HCT116 (cell line): ENCODE data around the gene KATNIP. TPM values are rescaled to one million over a fixed set of nuclear protein-coding genes. Genes with fewer than 3 reads are reported as not detected.

Experiments
- ATAC-seq: fragments of 200-7000 bp; cut with Tn5 transposase; 2 replicates; pipeline ENCODE4 v1.9.1; 2020; ENCODE audit warnings: mild to moderate bottlenecking, moderate library complexity
- BruUV-seq: library from RNA; stranded (reverse); fragments of 400-500 nt; replicated peaks from 2 replicates; lab custom pipeline; 2021; lab: Mats Ljungman, UMichigan
- CTCF ChIA-PET: fragments of 300-600 bp; sonication (Branson Sonifier 250); formaldehyde crosslinking; loops from one replicate; lab custom pipeline; 2021; ENCODE audit warnings: antibody characterized with exemption; lab: Charles Lee
- POLR2A ChIA-PET: fragments of 300-600, 350-600 bp; sonication (Branson Sonifier 250); formaldehyde crosslinking; loops from one replicate; lab custom pipeline; 2021; ENCODE audit warnings: antibody characterized with exemption; lab: Charles Lee
- RAD21 ChIA-PET, 2 experiments: fragments of 300-600 bp; sonication (Branson Sonifier 250); formaldehyde crosslinking; loops; one replicate each; lab custom pipeline; 2023; ENCODE audit warnings: low total read pairs in 2 of 2; ENCODE audit not compliant: uncharacterized antibody in 2 of 2, unreplicated experiment in 2 of 2, low non-redundant PET in 1 of 2; lab: Charles Lee
- DNase-seq: peaks from one replicate; pipeline ENCODE4 v3.0.0-alpha.2; 2010; ENCODE audit warnings: low read depth, low spot score
- H2AFZ ChIP-seq: fragments of 200-600 bp; shearing (Covaris generic), sonication (generic); 2 replicates; pipeline ENCODE4 v1.6.1; 2017; ENCODE audit warnings: low read depth, mixed run types, mixed read lengths, antibody characterized with exemption, low read length; ENCODE audit not compliant: poor library complexity, severe bottlenecking
- H3K27ac ChIP-seq: 2 replicates; pipeline ENCODE4 v1.5.1; 2012; ENCODE audit warnings: low read depth, low read length
- H3K27me3 ChIP-seq: fragments of 200-600 bp; sonication (generic); 2 replicates; pipeline ENCODE4 v1.6.1; 2016; ENCODE audit warnings: mixed run types, low read length, mixed read lengths; ENCODE audit not compliant: insufficient read depth
- H3K36me3 ChIP-seq, 2 experiments: fragments of 200-500 bp in 1 of 2; fragments of 200-600 bp in 1 of 2; sonication (Bioruptor generic) in 1 of 2; sonication (generic) in 1 of 2; 2 replicates each; pipeline versions ENCODE4 v1.5.1 to v1.6.1; 2014 to 2016; ENCODE audit warnings: low read length in 2 of 2, inconsistent platforms in 1 of 2, mixed read lengths in 1 of 2, mixed run types in 1 of 2; ENCODE audit not compliant: insufficient read depth in 2 of 2, control insufficient read depth in 1 of 2
- H3K4me1 ChIP-seq, 2 experiments: fragments of 200-600 bp in 1 of 2; sonication (generic) in 1 of 2; 2 replicates each; pipeline versions ENCODE4 v1.5.1 to v1.6.1; 2012 to 2017; ENCODE audit warnings: low read length in 2 of 2, inconsistent platforms in 1 of 2, mild to moderate bottlenecking in 1 of 2, mixed read lengths in 1 of 2, mixed run types in 1 of 2, moderate library complexity in 1 of 2; ENCODE audit not compliant: insufficient read depth in 2 of 2, control insufficient read depth in 1 of 2
- H3K4me2 ChIP-seq: fragments of 200-600 bp; sonication (generic); 2 replicates; pipeline ENCODE4 v1.6.1; 2017; ENCODE audit warnings: mixed run types, low read length, mixed read lengths
- H3K4me3 ChIP-seq, 2 experiments: fragments of 200-600 bp in 1 of 2; sonication (generic) in 1 of 2; replicated peaks in 1 of 2; 2 replicates each; pipeline ENCODE4 v1.5.1; 2011 to 2016; ENCODE audit warnings: low read length in 2 of 2, control low read depth in 1 of 2, low read depth in 1 of 2, mild to moderate bottlenecking in 1 of 2, mixed read lengths in 1 of 2, mixed run types in 1 of 2
- H3K79me2 ChIP-seq: fragments of 200-600 bp; sonication (generic); 2 replicates; pipeline ENCODE4 v1.6.1; 2017; ENCODE audit warnings: mild to moderate bottlenecking, mixed run types, low read length, moderate library complexity, mixed read lengths; ENCODE audit not compliant: insufficient read depth
- H3K9ac ChIP-seq: fragments of 200-600 bp; sonication (generic); 2 replicates; pipeline ENCODE4 v1.6.1; 2016; ENCODE audit warnings: low read length, mixed read lengths
- H3K9me2 ChIP-seq: fragments of 200-600 bp; sonication (generic), shearing (Covaris generic); 2 replicates; pipeline ENCODE4 v1.6.1; 2017; ENCODE audit warnings: mixed run types, mild to moderate bottlenecking, moderate library complexity; ENCODE audit not compliant: insufficient read depth
- H3K9me3 ChIP-seq, 2 experiments: fragments of 200-500 bp in 1 of 2; fragments of 200-600 bp in 1 of 2; sonication (Bioruptor generic) in 1 of 2; sonication (generic) in 1 of 2; 2 replicates each; pipeline ENCODE4 v1.6.1; 2014 to 2017; ENCODE audit warnings: low read length in 2 of 2, mixed read lengths in 2 of 2, inconsistent platforms in 1 of 2, low read depth in 1 of 2, mild to moderate bottlenecking in 1 of 2, mixed run types in 1 of 2, moderate library complexity in 1 of 2; ENCODE audit not compliant: control insufficient read depth in 1 of 2, insufficient read depth in 1 of 2
- H4K20me1 ChIP-seq: fragments of 200-600 bp; sonication (generic), shearing (Covaris generic); 2 replicates; pipeline ENCODE4 v1.6.1; 2017; ENCODE audit warnings: mixed run types, mild to moderate bottlenecking, moderate library complexity; ENCODE audit not compliant: insufficient read depth
- ATF3 ChIP-seq: IDR thresholded peaks from 2 replicates; pipeline ENCODE4 v1.6.1; 2012
- CTCF ChIP-seq, 3 experiments: fragments of 200-600 bp in 1 of 3; sonication (generic) in 1 of 3; IDR thresholded peaks in 2 of 3; conservative IDR thresholded peaks in 1 of 3; 2 replicates each; pipeline ENCODE4 v1.5.1; 2012 to 2017; ENCODE audit warnings: low read depth in 2 of 3, low read length in 2 of 3, antibody characterized with exemption in 1 of 3, borderline replicate concordance in 1 of 3, control low read depth in 1 of 3, mild to moderate bottlenecking in 1 of 3, mixed read lengths in 1 of 3, mixed run types in 1 of 3, moderate library complexity in 1 of 3; ENCODE audit not compliant: insufficient read depth in 1 of 3
- EZH2 ChIP-seq: fragments of 200-600 bp; sonication (generic); IDR thresholded peaks from 2 replicates; pipeline ENCODE4 v1.6.1; 2017; ENCODE audit warnings: antibody characterized with exemption, mixed run types
- JUND ChIP-seq: IDR thresholded peaks from 2 replicates; pipeline ENCODE4 v1.6.1; 2012
- POLR2A ChIP-seq: IDR thresholded peaks from 2 replicates; pipeline ENCODE4 v1.7.0; 2011; ENCODE audit warnings: borderline replicate concordance; ENCODE audit not compliant: insufficient read depth, insufficient read length; ENCODE audit errors: extremely low read depth
- SIN3A ChIP-seq: IDR thresholded peaks from 2 replicates; pipeline ENCODE4 v1.6.1; 2012; ENCODE audit warnings: low read depth
- SP1 ChIP-seq: IDR thresholded peaks from 2 replicates; pipeline ENCODE4 v1.6.1; 2012; ENCODE audit warnings: low read depth
- ZBTB33 ChIP-seq: IDR thresholded peaks from 2 replicates; pipeline ENCODE4 v1.6.1; 2011; ENCODE audit warnings: mild to moderate bottlenecking, low read length, moderate library complexity; ENCODE audit not compliant: insufficient replicate concordance; ENCODE audit errors: extremely low read depth
- ZNF274 ChIP-seq: fragments of 200-500 bp; sonication (Bioruptor generic); IDR thresholded peaks from 2 replicates; pipeline ENCODE4 v1.6.1; 2014; ENCODE audit warnings: mild to moderate bottlenecking, low read depth, low read length, inconsistent platforms
- intact Hi-C: fragments of 100-400 bp; cut with micrococcal nuclease; formaldehyde crosslinking; loops from 2 replicates; pipeline ENCODE4 v1.10.0; 2022
- total RNA-seq: library from RNA; stranded (reverse); gene quantifications from one replicate; pipeline ENCODE4 v1.2.1, GENCODE V29; 2021; ENCODE audit not compliant: unreplicated experiment

Gene KATNIP
- total RNA-seq, 1 experiment from 2014 or later = 23.8 TPM

GRCh38 chr16:27531186-27531585, 18.8 kb upstream of the KATNIP start:
- Histone ChIP-seq H4K20me1 (no peaks in the 10 kb centered on the region), H3K79me2 (no peaks in the 10 kb centered on the region), H3K9ac (no peak overlapping the region), H2AFZ (no peak overlapping the region), H3K27ac (no peak overlapping the region), H3K4me1 (no peaks in the 10 kb centered on the region), H3K4me2 (no peak overlapping the region), H3K36me3 (peaks cover 50 to 57% of the 10 kb centered on the region in 2 experiments), H3K4me3 (no peak overlapping the region), H3K27me3 (no peaks in the 10 kb centered on the region), H3K9me2 (no peaks in the 10 kb centered on the region), H3K9me3 (no peaks in the 10 kb centered on the region)
- no peak for ATAC-seq
- TF ChIP-seq JUND (no peak), CTCF (IDR thresholded peaks at IDR 0.05 in 2 of 3, conservative IDR thresholded peaks at IDR 0.05 in 1 of 3; ENCODE audit: borderline replicate concordance in 1 of 3, insufficient read depth in 1 of 3, low read depth in 2 of 3, low read length in 2 of 3) (no peak), SP1 (no peak), ZNF274 (no peak), EZH2 (no peak), SIN3A (no peak), POLR2A (no peak), ZBTB33 (no peak), ATF3 (no peak)
- RAD21 ChIA-PET = no interaction called here
- DNase-seq = no peak
- intact Hi-C loops = no loop called here
- CTCF ChIA-PET = no interaction called here
- POLR2A ChIA-PET = no interaction called here
- no TSS peak for BruUV-seq
